Measurements from ENCODE around the gene CCDC197. TPM values are rescaled to one million over a fixed set of nuclear protein-coding genes. Genes with fewer than 3 reads are reported as not detected.

Gene CCDC197
- total and polyA plus RNA-seq, 2 of the 4 experiments (the other 2 are of a cell fraction), result not detected

DNA sequence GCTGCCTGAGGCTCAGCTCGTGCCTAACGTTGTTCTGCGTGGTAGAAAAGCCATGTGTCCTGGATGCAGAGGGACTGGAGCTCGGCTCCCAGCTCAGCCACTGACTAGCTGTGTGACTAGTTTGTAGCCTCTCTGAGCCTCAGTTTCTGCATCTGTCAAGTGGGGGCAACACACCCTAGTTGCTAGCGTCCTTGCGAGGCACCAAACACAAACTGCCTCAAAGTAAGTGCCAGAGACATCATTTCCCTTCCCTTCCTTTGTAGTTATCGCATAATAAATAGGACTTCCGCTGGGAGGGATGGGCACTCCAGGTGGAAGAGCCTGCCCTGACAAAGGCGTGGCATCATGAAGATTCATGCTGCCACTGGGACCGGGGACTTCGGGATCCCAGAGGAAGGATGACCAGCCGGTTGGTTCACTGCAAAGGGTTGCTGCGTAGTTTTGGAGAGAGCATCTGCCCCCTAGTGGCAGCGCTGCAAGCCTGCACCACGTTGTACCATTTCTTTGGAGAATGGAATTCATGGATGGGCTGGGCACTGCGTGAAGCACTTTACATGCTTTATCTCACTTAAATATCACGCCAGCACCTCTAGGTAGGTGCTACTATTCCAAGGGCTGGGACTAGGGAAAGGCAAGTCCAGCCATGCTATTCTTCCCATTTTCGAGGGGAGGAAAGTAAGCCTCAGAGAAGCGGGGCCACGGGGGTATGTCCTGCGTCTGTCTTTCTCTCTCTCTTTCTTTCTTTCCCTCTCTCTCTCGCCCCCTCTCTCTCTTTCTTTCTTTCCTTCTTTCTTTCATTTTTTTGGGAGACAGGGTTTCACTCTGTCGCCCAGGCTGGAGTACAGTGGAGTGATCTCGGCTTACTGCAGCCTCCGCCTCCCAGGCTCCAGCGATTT is 4.6 kb downstream of the CCDC197 start:
- H3K23ac ChIP-seq (ENCODE audit: low read depth, low read length), result no peak overlapping the region
- no peak overlapping the region for H3K18ac ChIP-seq (ENCODE audit: low read depth, low read length)
- no peaks in the 10 kb centered on the region for H3K36me3 ChIP-seq (ENCODE audit: control insufficient read depth, insufficient read depth, low read length)
- in situ Hi-C loops (cut with MboI; ENCODE audit: low sequenced_read_pairs) (loop anchor here (5.0 kb wide), 1 partner anchor 59 kb away; no protein-coding TSS in a partner anchor), dilution Hi-C loops (cut with HindIII; ENCODE audit: low sequenced_read_pairs, unreplicated experiment) (no loop called here), intact Hi-C loops (cut with micrococcal nuclease) (loop anchor here (1.0 to 5.0 kb wide), 2 partner anchors 44 to 62 kb away; no protein-coding TSS in a partner anchor)
- peak; percentile 99 for ATAC-seq (ENCODE audit: low read depth)
- CTCF ChIA-PET, result interaction anchor here (0.9 to 5.3 kb wide), 3 partner anchors 59 to 136 kb away, joined by 3 to 50 read pairs (median 8); no protein-coding TSS in a partner anchor
- H4K5ac ChIP-seq (ENCODE audit: low read depth, low read length), result no peak overlapping the region
- H4K91ac ChIP-seq (ENCODE audit: insufficient read depth, low read depth, low read length), result no peak overlapping the region
- no peak overlapping the region for H3K9ac ChIP-seq (ENCODE audit: low read depth, low read length)
- no peak overlapping the region for H3K27ac ChIP-seq (ENCODE audit: insufficient read depth, low read length)
- no peak overlapping the region for H3K4ac ChIP-seq (ENCODE audit: low read depth, low read length)
- BruUV-seq (replicated peaks), result no TSS peak
- no peaks in the 10 kb centered on the region for H3K79me1 ChIP-seq (ENCODE audit: low read depth in 1 of 2, low read length in 2 of 2)
- no peak overlapping the region for H2BK5ac ChIP-seq (ENCODE audit: low read depth, low read length, poor library complexity, severe bottlenecking)
- no peak overlapping the region for H2AK9ac ChIP-seq (replicated peaks; ENCODE audit: low read depth, low read length, poor library complexity)
- no peak overlapping the region for H3K14ac ChIP-seq (replicated peaks; ENCODE audit: low read depth, low read length)
- POLR2A ChIA-PET (ENCODE audit: unreplicated experiment), result no interaction called here
- peaks cover 25% of the 10 kb centered on the region for H3K27me3 ChIP-seq (ENCODE audit: control insufficient read depth, insufficient read depth, low read length)
- peak overlapping the region; percentile 44; the same call in 1 of the 2 replicates for H2AK5ac ChIP-seq (ENCODE audit: low read depth, low read length)
- no peak overlapping the region for H2BK120ac ChIP-seq (ENCODE audit: low read depth, low read length)
- no peak overlapping the region for H3K56ac ChIP-seq (ENCODE audit: extremely low read depth, insufficient read depth, low read length)
- H2AFZ ChIP-seq (replicated peaks; ENCODE audit: low read length, poor library complexity), result peak overlapping the region; percentile 80
- H4K20me1 ChIP-seq (ENCODE audit: insufficient read depth, low read length), result no peaks in the 10 kb centered on the region
- no peaks in the 10 kb centered on the region for H3K9me1 ChIP-seq (ENCODE audit: insufficient read depth, low read length)
- 67% methylated on average over 7 of the region's 26 CpGs; no CpG with 5 or more reads in 1 of the 2 experiments for WGBS, 2 experiments (ENCODE audit: extremely low coverage in 2 of 2, insufficient read length in 1 of 2)
- no peak overlapping the region for H2BK15ac ChIP-seq (ENCODE audit: low read depth, low read length)
- TF ChIP-seq RAD21 (IDR thresholded peaks at IDR 0.05; ENCODE audit: low read length) (peak; percentile 98), CEBPB (IDR thresholded peaks at IDR 0.05; ENCODE audit: low read depth, low read length) (no peak), MAFK (IDR thresholded peaks at IDR 0.05; ENCODE audit: low read depth, low read length) (no peak), RFX5 (IDR thresholded peaks at IDR 0.05; ENCODE audit: low read depth, low read length) (no peak), FOS (IDR thresholded peaks at IDR 0.05; ENCODE audit: low read depth, low read length) (no peak), BHLHE40 (IDR thresholded peaks at IDR 0.05; ENCODE audit: low read depth, low read length) (no peak), MAZ (IDR thresholded peaks at IDR 0.05; ENCODE audit: borderline replicate concordance, low read depth, low read length) (0 out of 2 replicates have a peak, but pooled peaks have one; percentile 11), CHD1 (IDR thresholded peaks at IDR 0.05; ENCODE audit: low read depth, low read length) (no peak), POLR2A (IDR thresholded peaks at IDR 0.05; ENCODE audit: low read depth, low read length) (no peak), MXI1 (IDR thresholded peaks at IDR 0.05; ENCODE audit: borderline replicate concordance, low read depth, low read length) (no peak), SMC3 (IDR thresholded peaks at IDR 0.05; ENCODE audit: low read depth, low read length) (peak; percentile 99)
- TF ChIP-seq, protein P1, sequence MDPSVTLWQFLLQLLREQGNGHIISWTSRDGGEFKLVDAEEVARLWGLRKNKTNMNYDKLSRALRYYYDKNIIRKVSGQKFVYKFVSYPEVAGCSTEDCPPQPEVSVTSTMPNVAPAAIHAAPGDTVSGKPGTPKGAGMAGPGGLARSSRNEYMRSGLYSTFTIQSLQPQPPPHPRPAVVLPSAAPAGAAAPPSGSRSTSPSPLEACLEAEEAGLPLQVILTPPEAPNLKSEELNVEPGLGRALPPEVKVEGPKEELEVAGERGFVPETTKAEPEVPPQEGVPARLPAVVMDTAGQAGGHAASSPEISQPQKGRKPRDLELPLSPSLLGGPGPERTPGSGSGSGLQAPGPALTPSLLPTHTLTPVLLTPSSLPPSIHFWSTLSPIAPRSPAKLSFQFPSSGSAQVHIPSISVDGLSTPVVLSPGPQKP (IDR thresholded peaks at IDR 0.05; ENCODE audit: borderline replicate concordance, low read depth, low read length), result no peak
- TF ChIP-seq, protein P2, sequence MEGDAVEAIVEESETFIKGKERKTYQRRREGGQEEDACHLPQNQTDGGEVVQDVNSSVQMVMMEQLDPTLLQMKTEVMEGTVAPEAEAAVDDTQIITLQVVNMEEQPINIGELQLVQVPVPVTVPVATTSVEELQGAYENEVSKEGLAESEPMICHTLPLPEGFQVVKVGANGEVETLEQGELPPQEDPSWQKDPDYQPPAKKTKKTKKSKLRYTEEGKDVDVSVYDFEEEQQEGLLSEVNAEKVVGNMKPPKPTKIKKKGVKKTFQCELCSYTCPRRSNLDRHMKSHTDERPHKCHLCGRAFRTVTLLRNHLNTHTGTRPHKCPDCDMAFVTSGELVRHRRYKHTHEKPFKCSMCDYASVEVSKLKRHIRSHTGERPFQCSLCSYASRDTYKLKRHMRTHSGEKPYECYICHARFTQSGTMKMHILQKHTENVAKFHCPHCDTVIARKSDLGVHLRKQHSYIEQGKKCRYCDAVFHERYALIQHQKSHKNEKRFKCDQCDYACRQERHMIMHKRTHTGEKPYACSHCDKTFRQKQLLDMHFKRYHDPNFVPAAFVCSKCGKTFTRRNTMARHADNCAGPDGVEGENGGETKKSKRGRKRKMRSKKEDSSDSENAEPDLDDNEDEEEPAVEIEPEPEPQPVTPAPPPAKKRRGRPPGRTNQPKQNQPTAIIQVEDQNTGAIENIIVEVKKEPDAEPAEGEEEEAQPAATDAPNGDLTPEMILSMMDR (conservative IDR thresholded peaks at IDR 0.05; ENCODE audit: low read depth, low read length), result peak; percentile 98
- no peaks in the 10 kb centered on the region for H3K4me1 ChIP-seq (ENCODE audit: control insufficient read depth, insufficient read depth, low read length)
- no peak overlapping the region for H4K8ac ChIP-seq (ENCODE audit: low read depth in 2 of 2, low read length in 2 of 2)
- 0 out of 2 replicates have a peak overlapping the region, but pooled peaks have one; percentile 20 for H2BK20ac ChIP-seq (ENCODE audit: low read depth, low read length)
- H3K4me3 ChIP-seq (ENCODE audit: insufficient read depth, low read depth, low read length), result no peak overlapping the region
- no peaks in the 10 kb centered on the region for H3K9me3 ChIP-seq (ENCODE audit: control insufficient read depth, insufficient read depth, low read length)
- peak; percentile 67 for DNase-seq
- no peak overlapping the region for H3K4me2 ChIP-seq (ENCODE audit: low read depth, low read length)

Measured in IMR-90 (cell line).